NB4 (cell line): Measurements from ENCODE around the gene PITX2.
A peak's percentile ranks its signal among the peaks of the same experiment; 100 is the strongest.

Source experiments
- DNase-seq: peaks from one replicate; pipeline ENCODE4 v3.0.0; 2010; ENCODE audit warnings: low read depth
- H3K4me3 ChIP-seq: one replicate; pipeline ENCODE4 v1.5.1; 2011; ENCODE audit warnings: mild to moderate bottlenecking, low read depth, low read length, moderate library complexity
- MAX ChIP-seq: IDR thresholded peaks from 2 replicates; pipeline ENCODE4 v1.6.1; 2011; ENCODE audit warnings: low read depth, low read length
- MYC ChIP-seq: IDR thresholded peaks from 2 replicates; pipeline ENCODE4 v1.6.1; 2011; ENCODE audit warnings: low read depth, low read length
- POLR2A ChIP-seq: IDR thresholded peaks from 2 replicates; pipeline ENCODE4 v1.6.1; 2011; ENCODE audit warnings: mild to moderate bottlenecking; ENCODE audit not compliant: insufficient read length; ENCODE audit errors: extremely low read depth
- TF ChIP-seq, protein P1 (sequence below): IDR thresholded peaks from one replicate; pipeline ENCODE4 v1.5.1; 2012; ENCODE audit warnings: low read depth, low read length

Gene PITX2

DNA sequence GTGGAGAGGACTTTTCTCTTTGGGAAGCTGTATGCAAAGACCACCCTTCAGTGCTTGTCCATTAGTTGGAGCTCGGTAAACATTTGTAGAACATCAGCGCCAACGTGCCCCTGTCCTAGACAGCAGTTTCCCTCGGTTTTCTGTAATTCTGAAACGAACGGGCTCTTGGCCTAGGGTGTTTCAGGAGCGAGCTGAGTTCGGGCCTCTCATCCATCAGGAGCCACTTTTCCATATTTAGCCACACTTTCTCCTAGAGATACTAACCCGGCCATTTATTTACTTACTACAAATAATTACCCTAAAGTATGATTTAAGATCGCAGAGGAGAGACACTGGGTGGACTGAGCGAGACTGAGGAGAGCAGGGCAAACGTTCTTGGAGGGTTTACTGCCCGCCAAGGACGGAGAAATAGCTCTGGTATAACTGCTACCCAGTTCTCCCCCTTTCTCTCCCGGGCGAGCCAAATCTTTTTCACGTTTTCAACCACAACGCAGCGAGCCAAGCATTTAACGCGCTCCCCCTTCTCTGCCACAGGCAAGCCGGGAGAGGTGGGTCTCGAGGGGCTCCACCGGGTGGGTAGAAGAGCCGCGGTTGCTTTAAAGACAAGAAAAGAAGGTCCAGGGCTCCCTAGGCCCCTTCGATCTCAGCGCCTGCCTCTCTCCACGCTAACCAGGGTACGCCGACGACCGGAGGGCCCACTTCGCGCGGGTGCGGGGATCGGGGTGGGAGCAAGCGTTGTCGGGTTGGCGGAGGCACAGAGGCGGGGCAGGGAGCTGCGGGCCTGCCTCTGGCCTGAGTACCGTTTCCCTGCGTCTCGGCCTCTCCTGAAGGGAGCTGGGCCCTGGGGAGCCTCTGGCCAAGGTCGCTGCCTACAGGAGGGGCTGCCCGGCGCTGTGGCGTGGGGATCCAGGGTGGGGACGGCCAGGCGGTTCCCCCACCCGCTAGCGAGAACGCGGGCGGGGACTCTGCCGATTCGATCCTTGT is 10.8 kb upstream of the PITX2 start:
- H3K4me3 ChIP-seq = no peak overlapping the region
- no peak for TF ChIP-seq MYC
- TF ChIP-seq, protein P1, sequence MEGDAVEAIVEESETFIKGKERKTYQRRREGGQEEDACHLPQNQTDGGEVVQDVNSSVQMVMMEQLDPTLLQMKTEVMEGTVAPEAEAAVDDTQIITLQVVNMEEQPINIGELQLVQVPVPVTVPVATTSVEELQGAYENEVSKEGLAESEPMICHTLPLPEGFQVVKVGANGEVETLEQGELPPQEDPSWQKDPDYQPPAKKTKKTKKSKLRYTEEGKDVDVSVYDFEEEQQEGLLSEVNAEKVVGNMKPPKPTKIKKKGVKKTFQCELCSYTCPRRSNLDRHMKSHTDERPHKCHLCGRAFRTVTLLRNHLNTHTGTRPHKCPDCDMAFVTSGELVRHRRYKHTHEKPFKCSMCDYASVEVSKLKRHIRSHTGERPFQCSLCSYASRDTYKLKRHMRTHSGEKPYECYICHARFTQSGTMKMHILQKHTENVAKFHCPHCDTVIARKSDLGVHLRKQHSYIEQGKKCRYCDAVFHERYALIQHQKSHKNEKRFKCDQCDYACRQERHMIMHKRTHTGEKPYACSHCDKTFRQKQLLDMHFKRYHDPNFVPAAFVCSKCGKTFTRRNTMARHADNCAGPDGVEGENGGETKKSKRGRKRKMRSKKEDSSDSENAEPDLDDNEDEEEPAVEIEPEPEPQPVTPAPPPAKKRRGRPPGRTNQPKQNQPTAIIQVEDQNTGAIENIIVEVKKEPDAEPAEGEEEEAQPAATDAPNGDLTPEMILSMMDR = no peak
- no peak for TF ChIP-seq POLR2A
- DNase-seq = no peak

- TF ChIP-seq MAX (no peak), MYC (no peak), POLR2A (no peak)
- TF ChIP-seq, protein P1 = no peak
- no peak for DNase-seq
- no peak overlapping the region for H3K4me3 ChIP-seq
These were observed 9.9 kb upstream of the PITX2 start for GRCh38 chr4:110632506-110633357.

DNA sequence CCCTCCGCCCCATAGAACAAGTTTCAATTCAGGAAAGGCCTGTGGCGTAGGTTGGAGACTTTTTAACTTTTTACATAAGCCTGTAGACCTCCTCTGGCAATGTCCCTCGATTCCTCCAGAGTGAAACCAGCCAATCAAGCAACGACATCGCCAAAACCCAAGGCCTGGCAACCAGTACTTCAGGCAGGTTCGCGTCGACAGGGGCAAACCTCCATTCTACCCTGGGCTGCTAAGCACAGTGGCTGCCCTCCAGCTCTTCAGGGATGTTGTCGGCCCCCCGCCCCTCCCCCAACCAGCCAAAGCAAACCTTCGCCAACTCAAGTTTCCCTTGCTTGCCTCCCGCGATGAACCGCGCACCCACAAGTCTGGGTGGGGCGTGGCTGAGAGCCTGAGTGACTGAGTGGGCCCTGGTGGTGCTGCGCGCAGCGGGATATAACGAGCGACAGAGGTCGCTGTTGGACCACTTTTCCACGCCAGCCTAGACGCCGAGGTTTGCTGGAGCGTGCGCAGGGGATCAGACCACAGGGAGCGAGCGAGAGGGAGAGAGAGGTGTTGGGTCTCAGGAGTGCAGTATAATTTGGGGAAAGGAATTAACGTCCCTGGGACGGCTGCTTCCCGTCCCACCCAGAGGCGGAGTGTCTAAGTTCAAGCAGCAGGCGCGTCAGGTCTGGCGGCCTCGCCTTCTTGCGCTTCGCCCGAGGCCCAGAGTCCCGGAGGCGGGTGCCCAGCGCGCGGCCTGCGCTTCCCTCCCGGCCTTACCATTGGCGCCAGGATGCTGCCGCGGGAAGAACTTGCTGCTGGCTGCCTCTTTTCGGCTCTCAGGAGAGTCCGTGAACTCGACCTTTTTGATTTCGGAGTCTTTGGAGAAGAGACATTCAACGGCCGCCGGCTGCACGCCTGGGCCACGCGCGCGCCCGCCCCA is 9.0 kb upstream of the PITX2 start:
- no peak overlapping the region for H3K4me3 ChIP-seq
- TF ChIP-seq, protein P1 = peak; percentile 52
- TF ChIP-seq MYC = no peak
- peak; percentile 71 for DNase-seq

DNA sequence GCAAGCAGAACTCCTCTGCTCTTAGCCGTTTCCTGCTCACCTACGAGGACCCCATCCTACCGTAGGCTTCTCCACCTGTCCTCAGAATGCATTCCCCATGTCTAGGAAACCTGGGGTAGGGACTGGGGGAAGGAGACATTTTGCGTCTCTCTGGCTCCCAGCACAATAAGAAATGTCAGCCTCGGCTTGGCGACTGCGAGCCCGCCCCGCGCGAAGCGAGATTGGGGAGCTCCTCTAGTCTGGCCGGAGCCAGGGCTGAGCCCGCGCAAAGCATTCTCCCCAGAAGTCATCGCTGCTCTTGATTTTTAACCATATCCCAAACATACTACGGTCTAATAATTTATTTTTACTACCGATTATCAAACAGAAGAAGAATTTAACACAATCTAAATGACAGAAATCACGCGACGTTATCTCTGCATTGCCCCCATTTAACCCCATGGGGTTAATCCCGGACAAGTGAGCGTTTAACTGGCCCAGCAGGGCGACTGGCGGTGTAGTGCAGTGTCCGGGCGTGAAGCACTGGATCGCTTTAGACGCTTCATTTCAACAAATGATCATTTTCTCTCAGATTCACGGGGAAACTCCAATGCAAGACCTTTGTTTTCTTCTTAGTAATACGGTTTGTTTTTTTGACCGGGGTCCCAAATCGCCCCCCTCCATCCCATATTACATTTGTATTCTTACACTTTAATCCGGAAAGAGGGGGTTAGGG is 8.0 kb upstream of the PITX2 start:
- TF ChIP-seq, protein P1 = no peak
- TF ChIP-seq POLR2A (no peak), MYC (no peak), MAX (no peak)
- H3K4me3 ChIP-seq = no peak overlapping the region
- no peak for DNase-seq
